ENCODE results near the gene FBXL20.

DNA sequence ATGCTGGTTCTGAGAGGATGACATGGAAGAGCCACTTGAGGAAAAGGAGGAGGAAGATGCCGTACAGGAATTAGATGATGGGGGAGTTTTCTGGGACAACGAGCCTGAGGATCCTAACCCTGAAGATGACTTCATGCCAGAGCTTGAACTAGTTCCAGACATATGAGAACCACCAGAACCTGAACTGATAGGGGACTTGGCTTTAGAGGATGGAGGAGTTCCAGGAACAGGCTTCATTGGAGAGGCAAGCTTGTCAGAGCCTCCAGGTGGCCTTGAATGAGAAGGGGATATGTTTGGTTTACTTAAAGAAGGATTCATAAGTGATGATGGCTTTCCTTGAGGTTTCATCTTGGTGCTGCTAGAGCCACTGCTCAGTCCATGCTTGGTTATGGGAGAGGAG, 6.9 kb upstream of the FBXL20 start:
- TF ChIP-seq EZH2 (IDR thresholded peaks at IDR 0.05; ENCODE audit: borderline replicate concordance, low read depth, low read length, severe bottlenecking) (no peak), JUN (IDR thresholded peaks at IDR 0.05; ENCODE audit: borderline replicate concordance, insufficient read depth, insufficient read length, low read depth) (no peak), POLR2AphosphoS5 (IDR thresholded peaks at IDR 0.05; ENCODE audit: insufficient read depth, low read depth, low read length) (no peak), FOS (IDR thresholded peaks at IDR 0.05; ENCODE audit: borderline replicate concordance, insufficient read depth, low read length) (no peak), POLR2A (IDR thresholded peaks at IDR 0.05; ENCODE audit: low read depth, low read length) (no peak)
- TF ChIP-seq, protein P1, sequence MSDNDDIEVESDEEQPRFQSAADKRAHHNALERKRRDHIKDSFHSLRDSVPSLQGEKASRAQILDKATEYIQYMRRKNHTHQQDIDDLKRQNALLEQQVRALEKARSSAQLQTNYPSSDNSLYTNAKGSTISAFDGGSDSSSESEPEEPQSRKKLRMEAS (IDR thresholded peaks at IDR 0.05; ENCODE audit: insufficient read depth, insufficient read length), result no peak
- TF ChIP-seq, protein P2, sequence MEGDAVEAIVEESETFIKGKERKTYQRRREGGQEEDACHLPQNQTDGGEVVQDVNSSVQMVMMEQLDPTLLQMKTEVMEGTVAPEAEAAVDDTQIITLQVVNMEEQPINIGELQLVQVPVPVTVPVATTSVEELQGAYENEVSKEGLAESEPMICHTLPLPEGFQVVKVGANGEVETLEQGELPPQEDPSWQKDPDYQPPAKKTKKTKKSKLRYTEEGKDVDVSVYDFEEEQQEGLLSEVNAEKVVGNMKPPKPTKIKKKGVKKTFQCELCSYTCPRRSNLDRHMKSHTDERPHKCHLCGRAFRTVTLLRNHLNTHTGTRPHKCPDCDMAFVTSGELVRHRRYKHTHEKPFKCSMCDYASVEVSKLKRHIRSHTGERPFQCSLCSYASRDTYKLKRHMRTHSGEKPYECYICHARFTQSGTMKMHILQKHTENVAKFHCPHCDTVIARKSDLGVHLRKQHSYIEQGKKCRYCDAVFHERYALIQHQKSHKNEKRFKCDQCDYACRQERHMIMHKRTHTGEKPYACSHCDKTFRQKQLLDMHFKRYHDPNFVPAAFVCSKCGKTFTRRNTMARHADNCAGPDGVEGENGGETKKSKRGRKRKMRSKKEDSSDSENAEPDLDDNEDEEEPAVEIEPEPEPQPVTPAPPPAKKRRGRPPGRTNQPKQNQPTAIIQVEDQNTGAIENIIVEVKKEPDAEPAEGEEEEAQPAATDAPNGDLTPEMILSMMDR (IDR thresholded peaks at IDR 0.05; ENCODE audit: extremely low read depth in 1 of 2, insufficient read depth in 1 of 2, low read depth in 1 of 2, low read length in 2 of 2), result no peak

All from endothelial cell of umbilical vein (primary cell).